Erythroblast (primary cell): ENCODE data around the gene PSMA4.

ENCODE experiments used
- GATA1 ChIP-seq: IDR thresholded peaks from 2 replicates; pipeline ENCODE4 v1.6.1; 2011; ENCODE audit warnings: low read depth, mild to moderate bottlenecking, control low read depth, low read length, moderate library complexity
- POLR2A ChIP-seq: IDR thresholded peaks from 2 replicates; pipeline ENCODE4 v1.6.1; 2011; ENCODE audit warnings: mild to moderate bottlenecking, low read length

GRCh38 chr15:78538358-78538757, 1.9 kb upstream of the PSMA4 start:
- no peak for TF ChIP-seq POLR2A
- TF ChIP-seq GATA1 = no peak
